Measurements from ENCODE around the gene PRSS33. TPM values are rescaled to one million over a fixed set of nuclear protein-coding genes. Genes with fewer than 3 reads are reported as not detected.

PRSS33 gene
- polyA plus RNA-seq, 1 of the 3 experiments (the other 2 are of a cell fraction) = not detected

GRCh38 chr16:2756288-2757015, 30.9 kb downstream of the PRSS33 start:
- 89% methylated on average over 14 of the region's 30 CpGs for WGBS (ENCODE audit: low lambda C conversion rate)
- Histone ChIP-seq H4K20me1 (ENCODE audit: insufficient read depth) (peaks cover 84% of the 10 kb centered on the region), H3K9me3 (no peaks in the 10 kb centered on the region), H3K27ac (ENCODE audit: low read depth in 2 of 2, low read length in 1 of 2) (no peak overlapping the region; a peak in 1 of 4 replicates), H2AFZ (ENCODE audit: low read depth) (no peak overlapping the region), H3K4me2 (no peak overlapping the region), H3K4me3 (ENCODE audit: low read depth in 2 of 2, low read length in 1 of 2) (no peak overlapping the region), H3K9ac (no peak overlapping the region), H3K9me2 (no peaks in the 10 kb centered on the region), H3K4me1 (ENCODE audit: control insufficient read depth in 1 of 2, insufficient read depth in 2 of 2, low read depth in 1 of 2, low read length in 1 of 2) (peaks cover 12 to 17% of the 10 kb centered on the region in 2 experiments; a peak in 3 of 4 replicates), H3F3A (replicated peaks; ENCODE audit: insufficient read depth) (peaks cover 5% of the 10 kb centered on the region), H3K36me3 (replicated peaks in 1 of 2; ENCODE audit: control insufficient read depth in 1 of 2, insufficient read depth in 2 of 2, low read length in 1 of 2) (peaks cover 54 to 59% of the 10 kb centered on the region in 2 experiments), H3K27me3 (ENCODE audit: insufficient read depth) (no peaks in the 10 kb centered on the region), H3K79me2 (ENCODE audit: insufficient read depth) (peaks cover 88% of the 10 kb centered on the region)
- CTCF ChIA-PET = no interaction called here
- no peak for DNase-seq
- POLR2A ChIA-PET = interaction anchor here (1.1 kb wide), 1 partner anchor 13 kb away, joined by 4 read pairs; no protein-coding TSS in a partner anchor
- TF ChIP-seq RFX5 (IDR thresholded peaks at IDR 0.05; ENCODE audit: low read length) (no peak), FOXJ3 (CRISPR knock-in tag; IDR thresholded peaks at IDR 0.05) (no peak), GABPA (IDR thresholded peaks at IDR 0.05; ENCODE audit: low read depth) (no peak), REST (IDR thresholded peaks at IDR 0.05; ENCODE audit: low read depth, low read length) (no peak), ELF1 (IDR thresholded peaks at IDR 0.05) (no peak), NFIC (IDR thresholded peaks at IDR 0.05; ENCODE audit: borderline replicate concordance) (no peak), SMC3 (IDR thresholded peaks at IDR 0.05; ENCODE audit: low read depth, low read length) (no peak), CHD2 (IDR thresholded peaks at IDR 0.05; ENCODE audit: low read length, partially characterized antibody) (no peak), ZBTB33 (IDR thresholded peaks at IDR 0.05; ENCODE audit: borderline replicate concordance, low read depth) (no peak), SIN3A (IDR thresholded peaks at IDR 0.05; ENCODE audit: borderline replicate concordance, low read depth, low read length) (no peak), PBX3 (IDR thresholded peaks at IDR 0.05) (no peak), POLR2AphosphoS5 (IDR thresholded peaks at IDR 0.05; ENCODE audit: low read depth, low read length) (no peak), TEAD4 (IDR thresholded peaks at IDR 0.05; ENCODE audit: borderline replicate concordance, insufficient read depth) (no peak), USF2 (IDR thresholded peaks at IDR 0.05; ENCODE audit: borderline replicate concordance, low read depth, low read length) (no peak), EZH2phosphoT487 (IDR thresholded peaks at IDR 0.05; ENCODE audit: borderline replicate concordance, low read depth) (no peak), TCF12 (IDR thresholded peaks at IDR 0.05) (no peak), USF1 (IDR thresholded peaks at IDR 0.05; ENCODE audit: borderline replicate concordance, low read depth) (no peak), YY1 (IDR thresholded peaks at IDR 0.05; ENCODE audit: low read depth) (no peak), FOSL2 (IDR thresholded peaks at IDR 0.05; ENCODE audit: borderline replicate concordance, low read depth) (no peak)

Data from SK-N-SH (cell line).